AG10803 (cell line): ENCODE results near the gene CNTNAP2.
A peak's percentile ranks its signal among the peaks of the same experiment; 100 is the strongest.

Experiments
- DNase-seq: peaks from one replicate; pipeline ENCODE4 v3.0.0; 2010; ENCODE audit warnings: low read depth
- H3K4me3 ChIP-seq: 2 replicates; pipeline ENCODE4 v1.5.1; 2011; ENCODE audit warnings: mild to moderate bottlenecking, low read length, control low read depth
- CTCF ChIP-seq: conservative IDR thresholded peaks from 2 replicates; pipeline ENCODE4 v1.5.1; 2011; ENCODE audit warnings: mild to moderate bottlenecking, low read length, control low read depth, inconsistent platforms

CNTNAP2 gene

GRCh38 chr7:147859486-147859885 lies 1742.9 kb downstream of the CNTNAP2 start:
- H3K4me3 ChIP-seq = no peak overlapping the region
- no peak for DNase-seq
- TF ChIP-seq CTCF = no peak

GRCh38 chr7:147861058-147861716 lies 1744.6 kb downstream of the CNTNAP2 start:
- DNase-seq = peak; percentile 78
- H3K4me3 ChIP-seq = no peak overlapping the region
- no peak for TF ChIP-seq CTCF

- no peak for TF ChIP-seq CTCF
- no peak for DNase-seq
- H3K4me3 ChIP-seq = no peak overlapping the region
Observed at GRCh38 chr7:147861945-147862344, 1745.3 kb downstream of the CNTNAP2 start.

- H3K4me3 ChIP-seq = no peak overlapping the region
- DNase-seq = no peak
- TF ChIP-seq CTCF = no peak
Observed at GRCh38 chr7:147869456-147869855, 1752.9 kb downstream of the CNTNAP2 start.

- TF ChIP-seq CTCF = no peak
- no peak for DNase-seq
- no peak overlapping the region for H3K4me3 ChIP-seq
Observed at GRCh38 chr7:147878912-147879661, 1762.5 kb downstream of the CNTNAP2 start.

- TF ChIP-seq CTCF = no peak
- no peak for DNase-seq
- no peak overlapping the region for H3K4me3 ChIP-seq
Observed at GRCh38 chr7:147885869-147886268, 1769.3 kb downstream of the CNTNAP2 start.

- H3K4me3 ChIP-seq = no peak overlapping the region
- no peak for TF ChIP-seq CTCF
- peak; percentile 10 for DNase-seq
Observed at GRCh38 chr7:147894271-147894670, 1777.7 kb downstream of the CNTNAP2 start.
